ENCODE results near the gene INTS3. TPM values are rescaled to one million over a fixed set of nuclear protein-coding genes. Genes with fewer than 3 reads are reported as not detected.

Gene INTS3
- total and polyA plus RNA-seq, 10 of the 15 experiments (the other 5 are each of a cell fraction or from before 2014, with no cell fraction given): 12.6 to 87.4 (median 30.8) TPM

GRCh38 chr1:153805042-153805745 is 77.3 kb downstream of the INTS3 start (continued):
- TF ChIP-seq MYC (IDR thresholded peaks at IDR 0.05; ENCODE audit: insufficient read depth, insufficient read length, insufficient replicate concordance, low read length, severe bottlenecking) (peak; percentile 31), NR2C1 (IDR thresholded peaks at IDR 0.05) (no peak), RAD51 (IDR thresholded peaks at IDR 0.05) (peak; percentile 48), BHLHE40 (IDR thresholded peaks at IDR 0.05; ENCODE audit: borderline replicate concordance in 1 of 2, low read depth in 2 of 2, low read length in 1 of 2) (peak; percentile 92 to 94), IRF4 (IDR thresholded peaks at IDR 0.05; ENCODE audit: low read depth, low read length) (peak; percentile 99), ZSCAN29 (IDR thresholded peaks at IDR 0.05) (no peak), BCL11A (IDR thresholded peaks at IDR 0.05; ENCODE audit: low read depth, low read length) (peak; percentile 94), BRCA1 (IDR thresholded peaks at IDR 0.05; ENCODE audit: low read depth, low read length) (no peak), IRF5 (IDR thresholded peaks at IDR 0.05; ENCODE audit: borderline replicate concordance) (no peak), HDGF (IDR thresholded peaks at IDR 0.05) (peak; percentile 77; the same call in 1 of the 2 replicates), KAT2A (conservative IDR thresholded peaks at IDR 0.05; ENCODE audit: control insufficient read depth, low read depth, low read length) (no peak), ATF7 (IDR thresholded peaks at IDR 0.05; ENCODE audit: low read depth) (peak; percentile 97), EZH2 (IDR thresholded peaks at IDR 0.05; ENCODE audit: borderline replicate concordance, control insufficient read depth, low read depth, low read length) (no peak), HDAC2 (IDR thresholded peaks at IDR 0.05) (no peak), PRDM15 (CRISPR knock-in tag; IDR thresholded peaks at IDR 0.05) (no peak), RELA (IDR thresholded peaks at IDR 0.05; ENCODE audit: borderline replicate concordance, partially characterized antibody) (peak; percentile 53), BMI1 (IDR thresholded peaks at IDR 0.05; ENCODE audit: borderline replicate concordance) (peak; percentile 50; the same call in 1 of the 2 replicates), ZBTB4 (CRISPR knock-in tag; IDR thresholded peaks at IDR 0.05) (no peak), SMAD1 (IDR thresholded peaks at IDR 0.05; ENCODE audit: low read depth, partially characterized antibody) (peak; percentile 98), RUNX3 (IDR thresholded peaks at IDR 0.05; ENCODE audit: low read length) (peak; percentile 98), SMC3 (IDR thresholded peaks at IDR 0.05; ENCODE audit: borderline replicate concordance, low read length) (no peak), CHD1 (IDR thresholded peaks at IDR 0.05; ENCODE audit: low read depth, low read length) (no peak)

All from GM12878 (cell line).